GM18870 (cell line): ENCODE results near the gene YTHDC2.
"Not testable (repeated sequence)": the region's sequence is repeated elsewhere in the genome, so short reads cannot be mapped to it uniquely, and the experiment has no call there.

Experiments
- ATAC-seq: cut with Tn5 transposase; IDR thresholded peaks from one replicate; pipeline ENCODE4 v1.9.1; 2021; ENCODE audit warnings: moderate library complexity; ENCODE audit not compliant: unreplicated experiment

YTHDC2 gene

GRCh38 chr5:113600255-113600905 lies 86.9 kb downstream of the YTHDC2 start:
- ATAC-seq: no peak

GRCh38 chr5:113601423-113601822 lies 87.9 kb downstream of the YTHDC2 start:
- ATAC-seq: no peak

- ATAC-seq: not testable (repeated sequence)
Observed at GRCh38 chr5:113603246-113603645, 89.8 kb downstream of the YTHDC2 start.

GRCh38 chr5:113606298-113607134 lies 93.0 kb downstream of the YTHDC2 start:
- ATAC-seq: peak; percentile 93

- no peak for ATAC-seq
Observed at GRCh38 chr5:113607361-113607760, 93.9 kb downstream of the YTHDC2 start.

- no peak for ATAC-seq
Observed at GRCh38 chr5:113608113-113608596, 94.7 kb downstream of the YTHDC2 start.

GRCh38 chr5:113612060-113612496 lies 98.6 kb downstream of the YTHDC2 start:
- peak; percentile 89 for ATAC-seq

- no peak for ATAC-seq
Observed at GRCh38 chr5:113614191-113614590, 100.7 kb downstream of the YTHDC2 start.

- ATAC-seq: no peak
Observed at GRCh38 chr5:113615708-113616107, 102.2 kb downstream of the YTHDC2 start.

- no peak for ATAC-seq
Observed at GRCh38 chr5:113617191-113617796, 103.8 kb downstream of the YTHDC2 start.

GRCh38 chr5:113632996-113633395 lies 119.5 kb downstream of the YTHDC2 start:
- ATAC-seq: no peak

- ATAC-seq: no peak
Observed at GRCh38 chr5:113634957-113635356, 121.5 kb downstream of the YTHDC2 start.

GRCh38 chr5:113641715-113642114 lies 128.2 kb downstream of the YTHDC2 start:
- no peak for ATAC-seq
